H1 (cell line): ENCODE data around the gene NFKBIZ. TPM values are rescaled to one million over a fixed set of nuclear protein-coding genes. Genes with fewer than 3 reads are reported as not detected.

Experiments used
- CTCF ChIA-PET: fragments of 300-600 bp; sonication (Branson Sonifier 250); formaldehyde crosslinking; loops from one replicate; lab custom pipeline; 2021; ENCODE audit not compliant: partially characterized antibody; lab: Charles Lee
- POLR2A ChIA-PET: fragments of 300-600 bp; sonication (Branson Sonifier 250); formaldehyde crosslinking; loops from one replicate; lab custom pipeline; 2021; ENCODE audit warnings: inconsistent platforms; ENCODE audit not compliant: partially characterized antibody; lab: Charles Lee
- DNase-seq, 2 experiments: peaks; one replicate each; pipeline versions ENCODE4 v3.0.0 to v3.0.0-alpha.2; 2010 to 2022; ENCODE audit warnings: low spot score in 2 of 2, low read depth in 1 of 2, mixed read lengths in 1 of 2
- FAIRE-seq: peaks from 2 replicates; lab custom pipeline; 2011; peaks lifted over from hg19 to GRCh38; lab: Jason Lieb, UNC
- H2AFZ ChIP-seq: 2 replicates; pipeline ENCODE4 v1.8.1; 2012; ENCODE audit warnings: low read length, inconsistent platforms
- H2AK5ac ChIP-seq: 2 replicates; pipeline ENCODE4 v1.6.1; 2013; ENCODE audit warnings: low read depth, low read length
- H2BK120ac ChIP-seq: replicated peaks from 2 replicates; pipeline ENCODE3; 2013; ENCODE audit warnings: low read depth, low read length, inconsistent platforms
- H2BK12ac ChIP-seq: 2 replicates; pipeline ENCODE4 v1.6.1; 2013; ENCODE audit warnings: low read depth, low read length
- H2BK15ac ChIP-seq: 2 replicates; pipeline ENCODE4 v1.6.1; 2013; ENCODE audit warnings: low read length
- H2BK20ac ChIP-seq: 2 replicates; pipeline ENCODE4 v1.6.1; 2013; ENCODE audit warnings: low read length
- H2BK5ac ChIP-seq: 2 replicates; pipeline ENCODE4 v1.6.1; 2013; ENCODE audit warnings: low read depth, low read length
- H3K14ac ChIP-seq: 2 replicates; pipeline ENCODE4 v1.6.1; 2013; ENCODE audit warnings: inconsistent platforms; ENCODE audit not compliant: insufficient read length
- H3K18ac ChIP-seq: 2 replicates; pipeline ENCODE4 v1.6.1; 2013; ENCODE audit warnings: low read length; ENCODE audit errors: extremely low read depth
- H3K23ac ChIP-seq: 2 replicates; pipeline ENCODE4 v1.6.1; 2013; ENCODE audit warnings: inconsistent platforms; ENCODE audit not compliant: insufficient read length
- H3K23me2 ChIP-seq: 2 replicates; pipeline ENCODE4 v1.6.1; 2013; ENCODE audit warnings: low read depth, low read length
- H3K27ac ChIP-seq: 2 replicates; pipeline ENCODE4 v1.6.1; 2011; ENCODE audit warnings: low read depth, low read length, inconsistent platforms
- H3K27me3 ChIP-seq, 4 experiments: replicated peaks in 1 of 4; 1 replicate in 1 of 4; 2 replicates in 3 of 4; pipeline versions ENCODE4 v1.6.1 to v1.8.1; 2011 to 2013; ENCODE audit warnings: low read length in 3 of 4, mild to moderate bottlenecking in 3 of 4, inconsistent platforms in 2 of 4, mixed read lengths in 2 of 4, moderate library complexity in 1 of 4; ENCODE audit not compliant: control insufficient read depth in 3 of 4, insufficient read depth in 3 of 4; ENCODE audit errors: extremely low read depth in 1 of 4
- H3K36me3 ChIP-seq, 4 experiments: 2 replicates each; pipeline versions ENCODE4 v1.6.1 to v1.8.1; 2011 to 2013; ENCODE audit warnings: mild to moderate bottlenecking in 4 of 4, low read length in 3 of 4, moderate library complexity in 2 of 4, control low read depth in 1 of 4, inconsistent platforms in 1 of 4; ENCODE audit not compliant: insufficient read depth in 4 of 4, control insufficient read depth in 2 of 4
- H3K4ac ChIP-seq: replicated peaks from 2 replicates; pipeline ENCODE3; 2013; ENCODE audit warnings: low read length, low read depth, mixed read lengths, inconsistent platforms; ENCODE audit not compliant: insufficient read length
- H3K4me1 ChIP-seq, 4 experiments: replicated peaks in 1 of 4; 1 replicate in 1 of 4; 2 replicates in 3 of 4; pipeline versions ENCODE4 v1.6.1 to v1.8.1; 2011 to 2013; ENCODE audit warnings: low read length in 3 of 4, inconsistent platforms in 2 of 4, mixed read lengths in 1 of 4; ENCODE audit not compliant: insufficient read depth in 4 of 4, control insufficient read depth in 3 of 4
- H3K4me2 ChIP-seq, 2 experiments: 2 replicates each; pipeline versions ENCODE4 v1.6.1 to v1.8.1; 2011 to 2013; ENCODE audit warnings: low read depth in 2 of 2, low read length in 2 of 2, control low read depth in 1 of 2, inconsistent platforms in 1 of 2, mild to moderate bottlenecking in 1 of 2; ENCODE audit not compliant: insufficient read depth in 1 of 2
- H3K4me3 ChIP-seq, 4 experiments: fragments of 200-600, 300-600 bp in 1 of 4; sonication (generic), shearing (Covaris generic), sonication (Bioruptor Twin) in 1 of 4; 2 replicates each; pipeline versions ENCODE4 v1.5.1 to v1.8.1; 2011 to 2016; ENCODE audit warnings: low read length in 4 of 4, low read depth in 3 of 4, control low read depth in 2 of 4, inconsistent platforms in 2 of 4, mild to moderate bottlenecking in 2 of 4, mixed read lengths in 1 of 4, moderate library complexity in 1 of 4; ENCODE audit not compliant: insufficient read depth in 2 of 4; ENCODE audit errors: extremely low read depth in 1 of 4
- H3K56ac ChIP-seq: replicated peaks from 2 replicates; pipeline ENCODE3; 2013; ENCODE audit warnings: low read depth, mild to moderate bottlenecking, mixed read lengths, low read length, inconsistent platforms; ENCODE audit not compliant: insufficient read length
- H3K79me1 ChIP-seq: 2 replicates; pipeline ENCODE4 v1.6.1; 2013; ENCODE audit warnings: low read depth, low read length, control low read depth
- H3K79me2 ChIP-seq, 2 experiments: 2 replicates each; pipeline versions ENCODE4 v1.6.1 to v1.8.1; 2012 to 2013; ENCODE audit warnings: low read length in 2 of 2, mild to moderate bottlenecking in 2 of 2, inconsistent platforms in 1 of 2; ENCODE audit not compliant: insufficient read depth in 2 of 2, control insufficient read depth in 1 of 2
- H3K9ac ChIP-seq, 4 experiments: replicated peaks in 1 of 4; 1 replicate in 1 of 4; 2 replicates in 3 of 4; pipeline versions ENCODE4 v1.6.1 to v1.8.1; 2011 to 2013; ENCODE audit warnings: low read depth in 3 of 4, low read length in 3 of 4, control low read depth in 2 of 4, mild to moderate bottlenecking in 2 of 4, moderate library complexity in 2 of 4, inconsistent platforms in 1 of 4; ENCODE audit errors: extremely low read depth in 1 of 4
- H3K9me3 ChIP-seq, 2 experiments: 2 replicates each; pipeline versions ENCODE4 v1.6.1 to v1.8.1; 2012 to 2013; ENCODE audit warnings: mild to moderate bottlenecking in 2 of 2, moderate library complexity in 2 of 2, control low read depth in 1 of 2, inconsistent platforms in 1 of 2, low read depth in 1 of 2, low read length in 1 of 2, mixed read lengths in 1 of 2; ENCODE audit not compliant: insufficient read depth in 2 of 2
- H4K20me1 ChIP-seq, 2 experiments: replicated peaks in 1 of 2; 2 replicates each; pipeline versions ENCODE3 to v1.8.1; 2011 to 2013; ENCODE audit warnings: inconsistent platforms in 2 of 2, low read length in 2 of 2, mild to moderate bottlenecking in 1 of 2; ENCODE audit not compliant: insufficient read depth in 2 of 2, control insufficient read depth in 1 of 2
- H4K5ac ChIP-seq: 2 replicates; pipeline ENCODE4 v1.6.1; 2013; ENCODE audit warnings: low read length, low read depth, mixed read lengths, inconsistent platforms; ENCODE audit not compliant: insufficient read length
- H4K8ac ChIP-seq: 2 replicates; pipeline ENCODE4 v1.8.0; 2013; ENCODE audit warnings: mild to moderate bottlenecking, moderate library complexity, low read length, inconsistent platforms; ENCODE audit not compliant: insufficient read depth; ENCODE audit errors: extremely low read depth
- H4K91ac ChIP-seq: replicated peaks from 2 replicates; pipeline ENCODE3; 2013; ENCODE audit warnings: low read length, mixed read lengths, inconsistent platforms; ENCODE audit not compliant: insufficient read length
- BRCA1 ChIP-seq: IDR thresholded peaks from 2 replicates; pipeline ENCODE4 v1.6.1; 2012; ENCODE audit warnings: low read depth, low read length, improper control_type of control experiment
- CBX5 ChIP-seq: fragments of 300-800, 300-1000 bp; sonication (generic); IDR thresholded peaks from 2 replicates; pipeline ENCODE4 v1.7.1; 2016; ENCODE audit warnings: antibody characterized with exemption, low read length, low read depth
- CBX8 ChIP-seq: fragments of 300-800, 300-1000 bp; sonication (generic); IDR thresholded peaks from 2 replicates; pipeline ENCODE4 v1.7.1; 2016; ENCODE audit warnings: low read depth, low read length, borderline replicate concordance
- E2F6 ChIP-seq: IDR thresholded peaks from 2 replicates; pipeline ENCODE4 v1.6.1; 2012; ENCODE audit warnings: inconsistent platforms
- EGR1 ChIP-seq: IDR thresholded peaks from 2 replicates; pipeline ENCODE4 v1.6.1; 2011; ENCODE audit warnings: low read depth, low read length, borderline replicate concordance
- PHF8 ChIP-seq: fragments of 200-600 bp; sonication (generic); conservative IDR thresholded peaks from 2 replicates; pipeline ENCODE4 v1.7.1; 2012; ENCODE audit warnings: low read depth, mild to moderate bottlenecking, inconsistent platforms, low read length, moderate library complexity
- POLR2AphosphoS5 ChIP-seq: IDR thresholded peaks from 2 replicates; pipeline ENCODE4 v1.6.1; 2011; ENCODE audit warnings: low read depth, low read length
- RXRA ChIP-seq: IDR thresholded peaks from 2 replicates; pipeline ENCODE4 v1.6.1; 2011; ENCODE audit warnings: low read depth, mild to moderate bottlenecking, low read length, moderate library complexity; ENCODE audit not compliant: insufficient read depth
- SP2 ChIP-seq: IDR thresholded peaks from 2 replicates; pipeline ENCODE4 v1.6.1; 2012; ENCODE audit warnings: mild to moderate bottlenecking, low read length, inconsistent platforms
- TEAD4 ChIP-seq: IDR thresholded peaks from 2 replicates; pipeline ENCODE4 v1.6.1; 2012; ENCODE audit warnings: low read depth, low read length, inconsistent platforms, mixed read lengths
- YY1 ChIP-seq: IDR thresholded peaks from 2 replicates; pipeline ENCODE4 v1.6.1; 2011; ENCODE audit warnings: low read depth, mild to moderate bottlenecking, low read length
- WGBS, 2 experiments: shearing (Covaris generic) in 1 of 2; methylation state at CpG; one replicate each; pipeline versions ENCODE4 v1.1.6 to v1.1.7; 2013 to 2015; ENCODE audit warnings: low lambda C conversion rate in 2 of 2, mixed read lengths in 2 of 2, inconsistent platforms in 1 of 2, low coverage in 1 of 2, missing lambda C conversion rate in 1 of 2; ENCODE audit not compliant: insufficient replicate concordance in 2 of 2, insufficient coverage in 1 of 2, insufficient read length in 1 of 2; ENCODE audit errors: extremely low coverage in 1 of 2, missing lambda C conversion rate in 1 of 2; 5-methylcytosine and 5-hydroxymethylcytosine counted together
- polyA plus RNA-seq, 7 experiments: library from polyadenylated mRNA; depleted of rRNA in 3 of 7; stranded (reverse) in 5 of 7; unstranded in 2 of 7; fragments of >200 nt in 5 of 7; fragments of 200-250 nt in 2 of 7; gene quantifications; 1 replicate in 5 of 7; 2 replicates in 1 of 7; 4 replicates in 1 of 7; pipeline versions ENCODE4 v1.2.1 to v1.2.3, GENCODE V29; 2011 to 2013; ENCODE audit warnings: missing spikeins in 2 of 7, mixed read lengths in 2 of 7
- total RNA-seq: library from RNA; stranded (reverse); fragmentation: NEBNext Ultra II Directional; extraction: Animal tissue kit (Norgen Biotek cat#: 25700); gene quantifications from 2 replicates; pipeline ENCODE4 v1.2.1, GENCODE V29; 2021

The NFKBIZ gene
- total and polyA plus RNA-seq, 2 of the 8 experiments (the other 6 are each of a cell fraction or from before 2014, with no cell fraction given) = 7.2 to 24.5 TPM

- no peaks in the 10 kb centered on the region for H3K23me2 ChIP-seq
- H3K14ac ChIP-seq = no peak overlapping the region
- TF ChIP-seq BRCA1 (no peak), RXRA (no peak), PHF8 (no peak), CBX8 (no peak), E2F6 (no peak), SP2 (no peak), YY1 (no peak), POLR2AphosphoS5 (no peak), EGR1 (no peak), TEAD4 (no peak), CBX5 (no peak)
- H2BK20ac ChIP-seq = no peak overlapping the region
- H4K91ac ChIP-seq = no peak overlapping the region
- no peak overlapping the region for H3K4me2 ChIP-seq
- no peak overlapping the region for H4K8ac ChIP-seq
- no peaks in the 10 kb centered on the region; the same call in 1 of the 2 replicates for H3K79me1 ChIP-seq
- H3K18ac ChIP-seq = no peak overlapping the region
- H2AK5ac ChIP-seq = no peak overlapping the region
- POLR2A ChIA-PET = no interaction called here
- DNase-seq (no peak), FAIRE-seq (no peak)
- no peak overlapping the region for H2BK12ac ChIP-seq
- H2BK5ac ChIP-seq = no peak overlapping the region
- CTCF ChIA-PET = interaction anchor here (0.7 to 6.6 kb wide), 15 partner anchors 9 to 443 kb away, joined by 3 to 37 read pairs (median 4); partner anchors contain the start of gene NFKBIZ
- no peaks in the 10 kb centered on the region for H3K9me3 ChIP-seq
- no peak overlapping the region for H3K23ac ChIP-seq
- H2BK120ac ChIP-seq = no peak overlapping the region
- no peaks in the 10 kb centered on the region for H3K4me1 ChIP-seq
- no peaks in the 10 kb centered on the region for H3K27me3 ChIP-seq
- 93% methylated on average over 3 of the region's 3 CpGs; no CpG with 5 or more reads in 1 of the 2 experiments for WGBS, 2 experiments
- H2BK15ac ChIP-seq = no peak overlapping the region
- H3K4me3 ChIP-seq = no peak overlapping the region
- peaks cover 0 to 14% (median 4%) of the 10 kb centered on the region in 4 experiments; a peak in 4 of 8 replicates for H3K36me3 ChIP-seq
- no peak overlapping the region for H3K4ac ChIP-seq
- no peak overlapping the region for H4K5ac ChIP-seq
- no peaks in the 10 kb centered on the region for H3K79me2 ChIP-seq
- H3K56ac ChIP-seq = no peak overlapping the region
- no peaks in the 10 kb centered on the region for H4K20me1 ChIP-seq
- H3K27ac ChIP-seq = no peak overlapping the region
- no peak overlapping the region for H2AFZ ChIP-seq
- H3K9ac ChIP-seq = no peak overlapping the region
Observed at GRCh38 chr3:101803939-101804338, 45.4 kb upstream of the NFKBIZ start.
